Muscle layer of duodenum (tissue), 2 donors: ENCODE results near the gene TTC39A.
"Not testable (repeated sequence)": the region's sequence is repeated elsewhere in the genome, so short reads cannot be mapped to it uniquely, and the experiment has no call there.

Experiments
- H3K27ac ChIP-seq: one replicate; pipeline ENCODE4 v1.7.0; 2013; ENCODE audit warnings: mild to moderate bottlenecking, low read length
- H3K27me3 ChIP-seq: one replicate; pipeline ENCODE4 v1.7.0; 2013; ENCODE audit warnings: low read depth, mild to moderate bottlenecking, control low read depth, low read length
- H3K36me3 ChIP-seq, 2 donors: one replicate each; pipeline ENCODE4 v1.7.0; 2013; ENCODE audit warnings: low read length in 2 of 2, control low read depth in 1 of 2, mild to moderate bottlenecking in 1 of 2; ENCODE audit not compliant: insufficient read depth in 2 of 2, control insufficient read depth in 1 of 2
- H3K4me1 ChIP-seq, 2 donors: one replicate each; pipeline ENCODE4 v1.7.0; 2013; ENCODE audit warnings: low read length in 2 of 2, mild to moderate bottlenecking in 2 of 2, control low read depth in 1 of 2, moderate library complexity in 1 of 2; ENCODE audit not compliant: insufficient read depth in 2 of 2, control insufficient read depth in 1 of 2
- H3K4me3 ChIP-seq, 2 donors: one replicate each; pipeline ENCODE4 v1.7.0; 2013; ENCODE audit warnings: low read length in 2 of 2, low read depth in 1 of 2, mild to moderate bottlenecking in 1 of 2
- H3K9me3 ChIP-seq, 2 donors: one replicate each; pipeline ENCODE4 v1.7.0; 2013; ENCODE audit warnings: low read length in 2 of 2, control low read depth in 1 of 2, mild to moderate bottlenecking in 1 of 2; ENCODE audit not compliant: control insufficient read depth in 1 of 2
- donor health status: healthy.

The TTC39A gene

GRCh38 chr1:51255331-51255730 is 75.0 kb downstream of the TTC39A start:
- Histone ChIP-seq H3K27ac (no peak overlapping the region), H3K36me3 (no peaks in the 10 kb centered on the region), H3K9me3 (no peaks in the 10 kb centered on the region), H3K27me3 (no peaks in the 10 kb centered on the region), H3K4me1 (peaks cover 4 to 26% of the 10 kb centered on the region in 2 donors), H3K4me3 (no peak overlapping the region)

GRCh38 chr1:51253691-51254090 is 76.7 kb downstream of the TTC39A start:
- Histone ChIP-seq H3K27me3 (no peaks in the 10 kb centered on the region), H3K4me1 (peaks cover 0 to 16% of the 10 kb centered on the region in 2 donors), H3K9me3 (no peaks in the 10 kb centered on the region), H3K36me3 (no peaks in the 10 kb centered on the region), H3K4me3 (no peak overlapping the region), H3K27ac (no peak overlapping the region)

GRCh38 chr1:51252366-51252765 is 78.0 kb downstream of the TTC39A start:
- H3K4me1 ChIP-seq: peaks cover 0 to 10% of the 10 kb centered on the region in 2 donors
- H3K27me3 ChIP-seq: no peaks in the 10 kb centered on the region
- no peaks in the 10 kb centered on the region for H3K36me3 ChIP-seq
- H3K27ac ChIP-seq: no peak overlapping the region
- H3K9me3 ChIP-seq: no peaks in the 10 kb centered on the region
- H3K4me3 ChIP-seq: no peak overlapping the region

- not testable (repeated sequence) for H3K36me3 ChIP-seq, H3K9me3 ChIP-seq, H3K4me1 ChIP-seq, H3K4me3 ChIP-seq, H3K27me3 ChIP-seq, H3K27ac ChIP-seq
Observed at GRCh38 chr1:51251165-51251564, 79.2 kb downstream of the TTC39A start.

GRCh38 chr1:51250729-51251128 is 79.6 kb downstream of the TTC39A start:
- H3K4me1 ChIP-seq: not testable (repeated sequence)

GRCh38 chr1:51249445-51249844 is 80.9 kb downstream of the TTC39A start:
- no peaks in the 10 kb centered on the region for H3K27me3 ChIP-seq
- H3K27ac ChIP-seq: no peak overlapping the region
- no peaks in the 10 kb centered on the region for H3K36me3 ChIP-seq
- H3K4me3 ChIP-seq: no peak overlapping the region
- no peaks in the 10 kb centered on the region for H3K9me3 ChIP-seq
- H3K4me1 ChIP-seq: peaks cover 0 to 2% of the 10 kb centered on the region in 2 donors

More at GRCh38 chr1:51250729-51251128, 79.6 kb downstream of the TTC39A start:
- not testable (repeated sequence) for H3K4me3 ChIP-seq, H3K27me3 ChIP-seq, H3K9me3 ChIP-seq, H3K36me3 ChIP-seq, H3K27ac ChIP-seq

- no peaks in the 10 kb centered on the region for H3K27me3 ChIP-seq
- no peaks in the 10 kb centered on the region for H3K9me3 ChIP-seq
- no peak overlapping the region for H3K27ac ChIP-seq
- H3K4me3 ChIP-seq: no peak overlapping the region
- H3K4me1 ChIP-seq: peaks cover 0 to 5% of the 10 kb centered on the region in 2 donors
- no peaks in the 10 kb centered on the region for H3K36me3 ChIP-seq
Observed at GRCh38 chr1:51247499-51247898, 82.9 kb downstream of the TTC39A start.

GRCh38 chr1:51247022-51247421 is 83.3 kb downstream of the TTC39A start:
- no peaks in the 10 kb centered on the region for H3K9me3 ChIP-seq
- no peak overlapping the region for H3K27ac ChIP-seq
- peaks cover 0 to 6% of the 10 kb centered on the region in 2 donors for H3K4me1 ChIP-seq
- no peaks in the 10 kb centered on the region for H3K36me3 ChIP-seq
- no peak overlapping the region for H3K4me3 ChIP-seq
- H3K27me3 ChIP-seq: no peaks in the 10 kb centered on the region

- no peaks in the 10 kb centered on the region for H3K9me3 ChIP-seq
- no peak overlapping the region for H3K27ac ChIP-seq
- H3K27me3 ChIP-seq: no peaks in the 10 kb centered on the region
- H3K36me3 ChIP-seq: no peaks in the 10 kb centered on the region
- H3K4me3 ChIP-seq: no peak overlapping the region
- peaks cover 14 to 25% of the 10 kb centered on the region in 2 donors for H3K4me1 ChIP-seq
Observed at GRCh38 chr1:51242546-51242945, 87.8 kb downstream of the TTC39A start.

- Histone ChIP-seq H3K9me3 (no peaks in the 10 kb centered on the region), H3K27ac (no peak overlapping the region), H3K4me3 (no peak overlapping the region), H3K36me3 (peaks cover 0 to 6% of the 10 kb centered on the region in 2 donors), H3K27me3 (no peaks in the 10 kb centered on the region), H3K4me1 (peaks cover 14 to 25% of the 10 kb centered on the region in 2 donors)
Observed at GRCh38 chr1:51241119-51241518, 89.2 kb downstream of the TTC39A start.

- H3K4me3 ChIP-seq: peak overlapping the region in 1 of 2 donors; percentile 8
- no peak overlapping the region for H3K27ac ChIP-seq
- H3K9me3 ChIP-seq: no peaks in the 10 kb centered on the region
Observed at GRCh38 chr1:51240084-51240483, 90.3 kb downstream of the TTC39A start.

GRCh38 chr1:51238034-51238403 is 92.3 kb downstream of the TTC39A start:
- peaks cover 0 to 6% of the 10 kb centered on the region in 2 donors for H3K36me3 ChIP-seq
- H3K27ac ChIP-seq: peak overlapping the region; percentile 86
- no peaks in the 10 kb centered on the region for H3K27me3 ChIP-seq
- H3K4me1 ChIP-seq: peaks cover 22 to 30% of the 10 kb centered on the region in 2 donors
- peak overlapping the region; percentile 93 to 98 for H3K4me3 ChIP-seq
- no peaks in the 10 kb centered on the region for H3K9me3 ChIP-seq

More at GRCh38 chr1:51240084-51240483, 90.3 kb downstream of the TTC39A start:
- peaks cover 0 to 6% of the 10 kb centered on the region in 2 donors for H3K36me3 ChIP-seq
- peaks cover 21 to 32% of the 10 kb centered on the region in 2 donors for H3K4me1 ChIP-seq
- H3K27me3 ChIP-seq: no peaks in the 10 kb centered on the region
